ENCODE measurements around the gene MIEF1.
A peak's percentile ranks its signal among the peaks of the same experiment; 100 is the strongest.
"Not testable (repeated sequence)": the region's sequence is repeated elsewhere in the genome, so short reads cannot be mapped to it uniquely, and the experiment has no call there.

The MIEF1 gene

DNA sequence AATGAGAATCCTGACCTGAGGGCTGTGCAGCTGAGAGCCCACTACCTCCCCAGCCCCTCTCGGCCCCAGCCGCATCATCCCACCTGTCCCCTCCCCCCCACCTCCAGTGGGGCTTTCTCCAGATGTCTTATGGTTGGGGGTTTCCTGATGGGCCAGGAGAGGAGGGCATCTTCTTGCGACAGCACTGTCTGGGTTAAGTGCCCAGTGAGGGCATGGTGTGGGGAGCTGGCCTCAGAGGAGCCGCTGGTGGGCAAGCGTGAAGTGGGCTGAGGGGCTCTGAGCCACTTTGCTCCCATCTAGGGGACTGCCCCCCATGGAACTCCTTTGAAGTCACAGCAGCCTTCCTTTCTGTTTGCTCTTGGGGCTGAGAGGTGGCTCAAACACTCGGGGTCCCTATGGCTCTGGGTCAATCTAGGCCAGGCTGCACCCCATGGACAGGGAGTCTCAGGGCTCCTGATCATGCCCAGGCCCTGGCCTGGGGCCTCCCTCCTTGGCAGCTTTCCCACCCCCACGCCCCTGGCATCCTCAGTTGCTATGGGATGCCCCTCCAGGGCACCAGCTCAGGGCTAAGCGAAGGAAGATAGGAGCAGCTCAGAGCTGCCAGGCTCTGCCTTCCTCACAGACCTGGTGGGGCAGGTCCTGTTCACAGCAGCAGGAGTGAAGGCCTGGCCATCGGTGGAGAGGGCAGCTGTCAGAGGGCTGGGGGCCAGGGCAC, 11.0 kb upstream of the MIEF1 start:
- DNase-seq = no peak

- no peak for DNase-seq
Measured at GRCh38 chr22:39491696-39492095, 10.4 kb upstream of the MIEF1 start.

DNA sequence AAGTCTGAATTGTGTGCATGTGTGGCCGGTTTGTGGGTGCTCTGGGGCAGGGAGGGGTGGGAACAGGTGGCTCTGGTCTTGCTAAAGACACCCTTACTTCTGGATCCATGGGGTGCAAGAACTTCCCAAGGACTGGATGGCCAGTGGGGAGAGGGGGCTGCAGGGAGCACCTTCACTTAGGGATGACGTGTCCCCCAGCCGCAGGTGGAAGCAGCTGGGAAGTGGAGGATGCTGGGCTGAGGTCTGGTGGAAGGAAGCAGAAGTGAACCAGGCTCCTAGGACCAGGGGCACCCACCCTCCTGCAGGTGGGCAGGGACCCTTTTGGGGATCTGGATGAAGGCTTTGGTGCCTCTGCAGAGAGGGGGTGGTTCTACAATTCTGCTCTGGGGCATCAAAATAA, 9.9 kb upstream of the MIEF1 start:
- DNase-seq = no peak

- peak; percentile 23 for DNase-seq
Measured at GRCh38 chr22:39493759-39494158, 8.3 kb upstream of the MIEF1 start.

DNA sequence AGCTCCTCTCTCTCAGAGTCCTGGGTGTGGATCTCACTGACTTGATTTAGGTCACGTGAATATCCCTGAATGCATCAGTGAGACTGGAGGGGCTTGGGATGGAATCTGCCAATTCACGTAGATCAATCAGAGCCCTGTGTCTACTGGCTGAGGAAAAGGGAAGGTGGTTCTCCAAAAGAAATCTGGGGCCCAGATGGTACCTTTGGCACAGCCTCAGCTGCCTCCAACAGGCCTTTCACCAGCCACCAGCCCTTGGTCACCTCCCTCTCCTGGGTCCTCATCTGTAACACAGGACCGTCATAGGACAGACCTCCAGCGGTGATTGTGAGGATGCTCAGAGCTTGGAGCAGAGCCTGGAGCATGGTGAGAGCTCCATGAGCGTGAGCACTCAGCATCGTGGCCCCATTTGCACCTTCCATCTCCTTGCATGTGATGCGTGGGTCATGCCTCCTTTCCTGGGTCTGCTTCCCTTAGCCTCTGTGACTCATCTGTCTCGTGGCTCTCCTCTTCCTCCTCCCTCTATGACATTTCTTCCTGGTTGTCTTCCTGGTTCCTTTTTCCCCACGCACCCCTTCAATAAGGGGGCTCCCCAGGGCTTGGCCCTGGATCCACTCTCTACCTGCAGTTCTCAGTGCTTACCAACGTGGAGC, 7.5 kb upstream of the MIEF1 start:
- DNase-seq = no peak

DNA sequence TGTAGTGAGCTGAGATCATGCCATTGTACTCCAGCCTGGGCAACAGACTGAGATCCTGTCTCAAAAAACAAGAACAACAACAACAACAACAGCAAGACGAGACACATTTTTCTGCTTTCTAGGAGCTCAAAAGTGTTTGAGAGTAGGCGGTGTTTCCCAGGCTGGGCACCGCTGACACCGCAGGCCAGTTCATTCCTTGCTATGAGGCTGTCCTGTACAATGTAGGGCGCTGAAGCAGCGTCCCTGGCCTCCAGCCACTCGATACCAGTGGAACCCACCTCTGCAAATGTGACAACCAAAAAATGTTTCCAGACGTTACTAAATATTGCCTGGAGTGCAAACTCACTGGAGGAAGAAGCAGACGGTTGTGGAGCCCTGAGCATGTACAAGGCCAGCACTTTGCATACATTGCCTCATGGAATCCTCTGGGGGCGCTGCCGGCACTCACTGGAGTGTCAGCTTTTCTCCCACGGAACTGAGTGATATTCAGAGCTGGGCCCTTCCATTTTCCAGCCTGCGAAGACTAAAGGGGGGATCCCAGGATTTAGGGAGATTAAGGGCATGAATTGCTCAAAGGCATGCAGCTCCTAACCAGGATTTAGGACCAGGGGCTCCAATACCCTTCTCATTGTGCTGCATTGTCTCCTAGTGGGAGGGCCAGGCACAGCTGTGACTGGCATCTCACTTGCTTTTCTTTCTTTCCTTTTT, 5.8 kb upstream of the MIEF1 start:
- DNase-seq = peak; percentile 21

DNA sequence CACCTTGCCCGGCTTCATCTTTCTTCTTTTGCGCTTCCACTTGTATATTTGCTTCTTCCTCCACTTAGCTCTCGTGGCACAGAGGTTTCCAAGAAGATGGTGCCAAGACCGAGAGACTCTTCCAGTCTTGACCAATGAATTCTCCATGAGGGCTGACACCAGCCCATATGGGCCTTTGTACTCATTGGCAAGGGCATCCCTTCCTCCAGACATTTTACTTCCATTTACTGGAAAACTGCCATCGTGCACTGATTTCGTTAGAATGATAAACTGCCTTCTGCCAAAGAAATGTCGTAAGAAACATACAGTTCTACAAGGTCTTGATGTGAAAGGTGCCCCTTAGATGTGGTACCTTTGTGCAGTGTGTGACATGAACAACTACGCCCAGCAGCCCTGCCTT, 4.7 kb upstream of the MIEF1 start:
- no peak for DNase-seq

- no peak for DNase-seq
Measured at GRCh38 chr22:39498368-39498767, 3.7 kb upstream of the MIEF1 start.

DNA sequence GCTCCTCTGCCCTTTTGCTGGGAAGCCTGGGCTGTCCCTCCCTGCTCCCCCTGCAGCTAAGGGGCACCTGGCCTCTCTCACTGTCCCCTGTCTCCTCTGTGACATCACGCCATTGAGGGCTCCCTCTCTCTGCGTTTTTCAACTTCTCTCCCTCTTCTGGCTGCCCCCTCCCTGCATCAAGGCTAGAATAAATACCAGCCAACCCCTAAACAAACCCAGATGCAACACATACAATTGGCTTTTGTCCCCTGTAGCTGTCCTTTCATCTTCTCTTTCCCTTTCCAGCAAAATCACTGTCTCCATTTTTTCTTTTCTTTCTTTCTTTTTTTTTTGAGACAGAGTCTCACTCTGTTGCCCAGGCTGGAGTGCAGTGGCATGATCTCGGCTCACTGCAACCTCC, 3.3 kb upstream of the MIEF1 start:
- no peak for DNase-seq

DNA sequence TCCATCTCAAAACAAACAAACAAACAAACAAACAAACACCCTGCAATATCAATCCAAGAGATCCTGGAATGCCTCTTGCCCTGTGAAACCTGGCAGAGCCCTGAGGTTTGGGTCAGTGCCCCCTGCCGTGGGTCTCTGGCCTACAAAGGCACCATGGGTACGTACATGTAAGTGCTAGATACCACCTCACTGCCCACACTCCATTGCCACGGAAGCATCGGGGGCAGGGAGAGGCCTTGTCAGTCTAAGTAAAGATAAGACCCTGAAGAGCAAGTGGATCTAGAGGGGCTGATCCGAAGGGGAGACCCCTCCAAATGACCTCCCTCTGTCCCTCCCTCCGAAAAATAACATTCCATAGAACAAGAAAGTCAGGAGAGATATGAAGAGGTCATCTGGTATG, 2.0 kb upstream of the MIEF1 start:
- DNase-seq = no peak

- DNase-seq = no peak
Measured at GRCh38 chr22:39501644-39502108, 414 bp upstream of the MIEF1 start.

DNA sequence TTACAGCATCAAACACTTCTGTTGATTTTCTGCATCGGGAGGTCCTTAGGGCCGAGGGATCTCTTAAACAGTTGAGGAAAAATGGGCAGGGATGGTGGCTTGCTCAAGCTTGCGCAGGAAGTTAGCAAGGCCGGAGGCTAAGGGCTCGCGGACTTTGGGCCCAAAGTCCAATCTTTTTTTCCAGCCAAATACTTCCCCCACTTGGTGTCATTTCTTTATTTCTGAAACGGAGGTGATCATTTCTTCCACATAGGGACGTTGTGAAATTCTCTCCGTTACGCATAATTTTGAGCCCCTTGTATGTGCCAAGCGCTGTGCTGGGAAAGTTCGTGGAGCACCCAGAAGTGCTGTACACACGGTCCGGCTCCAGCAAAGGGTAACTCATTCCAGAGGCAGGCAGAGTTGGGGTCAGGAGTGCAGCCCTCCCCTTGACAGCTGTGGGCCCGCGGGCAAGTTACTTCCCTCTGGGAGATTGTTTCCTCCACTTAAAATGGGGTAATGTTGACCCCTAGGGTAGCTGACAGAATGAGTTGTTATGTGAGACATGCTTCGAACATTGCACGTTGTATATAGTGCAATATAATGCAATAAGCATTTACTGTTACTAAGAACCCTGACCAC, 809 bp downstream of the MIEF1 start:
- DNase-seq = no peak

- DNase-seq = no peak
Measured at GRCh38 chr22:39503630-39504029, 1.5 kb downstream of the MIEF1 start.

DNA sequence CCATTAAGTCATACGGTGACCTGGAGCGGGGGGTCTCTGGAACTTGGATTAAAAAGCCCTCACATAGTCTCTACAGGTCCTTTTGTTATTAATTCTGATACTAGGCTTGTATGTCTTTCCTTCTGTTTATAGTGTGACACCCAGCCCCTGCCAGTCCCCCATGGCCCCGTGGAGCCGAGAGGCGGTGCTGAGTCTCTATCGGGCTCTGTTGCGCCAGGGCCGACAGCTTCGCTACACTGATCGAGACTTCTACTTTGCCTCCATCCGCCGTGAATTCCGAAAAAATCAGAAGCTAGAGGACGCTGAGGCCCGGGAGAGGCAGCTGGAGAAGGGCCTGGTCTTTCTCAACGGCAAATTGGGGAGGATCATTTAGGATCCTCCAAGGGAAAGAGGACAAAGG, 2.0 kb downstream of the MIEF1 start:
- DNase-seq = no peak

GRCh38 chr22:39507021-39507420, 4.9 kb downstream of the MIEF1 start:
- not testable (repeated sequence) for DNase-seq

DNA sequence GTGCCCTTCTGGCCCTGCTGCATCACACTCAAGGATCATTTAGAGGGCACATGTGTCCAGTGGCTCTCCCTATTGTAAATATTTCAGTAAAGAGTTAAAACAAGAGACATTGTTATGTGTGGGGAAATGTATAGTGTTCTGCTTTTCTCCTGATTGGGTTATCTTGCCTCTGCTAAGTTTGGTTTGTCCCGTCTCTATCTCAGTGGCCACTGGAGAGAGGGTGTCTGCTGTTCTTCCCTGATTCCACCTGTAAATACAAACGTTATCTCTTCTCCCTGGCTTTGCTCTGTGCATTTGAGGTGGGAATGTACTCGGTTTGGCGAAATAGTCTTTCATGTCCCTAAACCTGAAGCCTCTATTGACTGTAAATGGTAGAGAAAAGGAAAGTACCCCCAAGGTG, 6.3 kb downstream of the MIEF1 start:
- DNase-seq = no peak

DNA sequence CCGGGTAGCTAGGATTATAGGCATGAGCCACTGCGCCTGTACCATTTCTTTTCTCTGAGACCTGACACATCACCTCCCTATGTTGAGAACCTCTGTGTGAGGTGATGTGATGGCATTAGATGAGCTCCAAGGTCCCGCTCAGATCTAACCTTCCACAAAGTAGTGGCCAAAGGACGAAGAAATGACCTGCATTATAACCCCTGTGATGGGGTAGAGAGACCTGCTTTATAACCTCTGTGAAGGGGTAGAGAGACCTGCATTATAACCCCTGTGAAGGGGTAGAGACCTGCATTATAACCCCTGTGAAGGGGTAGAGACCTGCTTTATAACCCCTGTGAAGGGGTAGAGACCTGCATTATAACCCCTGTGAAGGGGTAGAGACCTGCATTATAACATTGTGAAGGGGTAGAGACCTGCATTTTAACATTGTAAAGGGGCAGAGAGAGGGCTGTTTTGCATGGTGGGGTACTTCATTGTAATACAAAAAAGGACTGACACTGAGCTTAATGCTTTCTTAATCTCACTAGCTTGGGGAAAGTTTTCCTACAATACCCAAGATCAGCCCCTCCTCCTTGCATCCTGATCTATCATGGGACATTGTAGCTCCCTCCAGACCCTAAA, 8.5 kb downstream of the MIEF1 start:
- DNase-seq = no peak

DNA sequence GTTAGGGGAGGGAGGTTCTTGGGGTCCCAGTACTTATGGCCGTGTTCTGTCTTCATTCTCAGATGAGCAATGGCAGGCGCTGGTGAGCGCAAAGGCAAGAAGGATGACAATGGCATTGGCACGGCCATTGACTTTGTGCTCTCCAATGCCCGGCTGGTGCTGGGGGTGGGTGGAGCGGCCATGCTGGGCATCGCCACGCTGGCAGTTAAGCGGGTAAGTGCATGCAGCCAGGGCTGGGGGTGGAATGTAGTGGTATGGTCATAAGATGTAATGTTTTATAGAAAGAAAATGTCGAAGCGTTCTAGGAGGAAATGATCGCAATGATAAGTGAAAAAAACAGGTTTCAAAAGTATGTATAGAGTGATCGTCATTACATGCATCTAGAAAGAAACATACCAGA, 9.1 kb downstream of the MIEF1 start:
- DNase-seq = no peak

DNA sequence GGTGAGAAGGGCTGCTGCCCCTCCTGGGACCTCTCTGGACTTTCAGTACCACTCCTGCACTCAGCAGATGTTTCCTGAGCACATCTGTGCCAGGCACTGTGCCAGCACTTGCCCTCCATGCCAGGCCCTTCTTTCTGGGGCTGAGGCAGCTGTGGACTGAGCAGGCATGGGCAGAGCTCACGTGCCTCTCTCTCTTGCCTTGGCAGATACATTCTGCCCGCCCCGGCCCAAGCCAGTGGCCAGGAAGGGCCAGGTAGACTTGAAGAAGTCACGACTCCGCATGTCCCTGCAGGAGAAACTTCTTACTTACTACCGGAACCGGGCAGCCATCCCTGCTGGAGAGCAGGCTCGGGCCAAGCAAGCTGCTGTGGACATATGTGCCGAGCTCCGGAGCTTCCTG, 9.9 kb downstream of the MIEF1 start:
- no peak for DNase-seq

DNA sequence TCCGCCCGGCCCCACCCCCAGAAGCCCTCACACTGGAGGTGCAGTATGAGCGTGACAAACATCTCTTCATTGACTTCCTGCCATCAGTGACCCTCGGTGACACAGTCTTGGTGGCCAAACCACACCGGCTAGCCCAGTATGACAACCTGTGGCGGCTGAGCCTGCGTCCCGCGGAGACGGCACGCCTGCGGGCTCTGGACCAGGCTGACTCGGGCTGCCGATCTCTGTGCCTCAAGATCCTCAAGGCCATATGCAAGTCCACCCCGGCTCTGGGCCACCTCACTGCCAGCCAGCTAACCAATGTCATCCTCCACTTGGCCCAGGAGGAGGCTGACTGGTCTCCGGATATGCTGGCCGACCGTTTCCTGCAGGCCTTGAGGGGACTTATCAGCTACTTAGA, 11.7 kb downstream of the MIEF1 start:
- no peak for DNase-seq

GRCh38 chr22:39514373-39514973, 12.4 kb downstream of the MIEF1 start:
- DNase-seq = no peak

- DNase-seq = no peak
Measured at GRCh38 chr22:39515266-39516050, 13.4 kb downstream of the MIEF1 start.

Measured in amniotic stem cell (primary cell).